Dermis lymphatic vessel endothelial cell (primary cell): ENCODE results near the gene MR1. TPM values are rescaled to one million over a fixed set of nuclear protein-coding genes. Genes with fewer than 3 reads are reported as not detected.

Experiments used
- total RNA-seq: library from RNA; depleted of rRNA; stranded (reverse); fragments of >200 nt; gene quantifications from 2 replicates; pipeline ENCODE4 v1.2.1, GENCODE V29; 2014

The MR1 gene
- 1.1 and 1.6 TPM in 2 replicates for total RNA-seq

DNA sequence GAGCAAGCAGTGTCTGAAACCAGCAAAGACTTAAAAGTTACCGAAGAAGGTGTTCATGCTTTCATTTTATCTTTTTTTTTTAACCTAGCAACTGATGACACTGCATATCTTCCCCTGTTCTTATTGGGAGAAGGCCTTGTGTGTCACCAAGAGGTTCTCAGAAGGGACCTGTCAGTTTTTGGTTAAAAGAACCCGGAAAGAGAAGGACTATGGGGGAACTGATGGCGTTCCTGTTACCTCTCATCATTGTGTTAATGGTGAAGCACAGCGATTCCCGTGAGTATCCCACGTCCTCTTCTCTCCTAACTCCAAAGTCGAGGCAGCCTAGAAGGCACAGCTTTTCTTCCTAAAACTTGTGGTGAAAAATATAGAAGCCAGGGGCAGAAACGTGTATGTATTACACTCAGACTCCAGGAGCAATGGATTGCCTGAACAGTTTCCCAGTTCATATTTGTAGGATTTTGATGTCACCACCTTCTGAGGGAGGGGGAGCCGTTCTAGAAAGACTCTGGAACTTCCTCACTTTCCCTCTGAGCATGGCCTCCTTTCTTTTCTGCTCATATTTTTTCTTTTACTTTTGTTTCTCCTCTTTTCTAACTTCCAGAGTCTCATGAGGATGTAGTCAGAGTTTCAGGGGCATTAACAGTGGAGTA is at the start of gene MR1:
TSS of gene MR1 (plus strand) at position 185 of the 653 bp plus-strand sequence. CDS start at position 210, 25 bp downstream.

DNA sequence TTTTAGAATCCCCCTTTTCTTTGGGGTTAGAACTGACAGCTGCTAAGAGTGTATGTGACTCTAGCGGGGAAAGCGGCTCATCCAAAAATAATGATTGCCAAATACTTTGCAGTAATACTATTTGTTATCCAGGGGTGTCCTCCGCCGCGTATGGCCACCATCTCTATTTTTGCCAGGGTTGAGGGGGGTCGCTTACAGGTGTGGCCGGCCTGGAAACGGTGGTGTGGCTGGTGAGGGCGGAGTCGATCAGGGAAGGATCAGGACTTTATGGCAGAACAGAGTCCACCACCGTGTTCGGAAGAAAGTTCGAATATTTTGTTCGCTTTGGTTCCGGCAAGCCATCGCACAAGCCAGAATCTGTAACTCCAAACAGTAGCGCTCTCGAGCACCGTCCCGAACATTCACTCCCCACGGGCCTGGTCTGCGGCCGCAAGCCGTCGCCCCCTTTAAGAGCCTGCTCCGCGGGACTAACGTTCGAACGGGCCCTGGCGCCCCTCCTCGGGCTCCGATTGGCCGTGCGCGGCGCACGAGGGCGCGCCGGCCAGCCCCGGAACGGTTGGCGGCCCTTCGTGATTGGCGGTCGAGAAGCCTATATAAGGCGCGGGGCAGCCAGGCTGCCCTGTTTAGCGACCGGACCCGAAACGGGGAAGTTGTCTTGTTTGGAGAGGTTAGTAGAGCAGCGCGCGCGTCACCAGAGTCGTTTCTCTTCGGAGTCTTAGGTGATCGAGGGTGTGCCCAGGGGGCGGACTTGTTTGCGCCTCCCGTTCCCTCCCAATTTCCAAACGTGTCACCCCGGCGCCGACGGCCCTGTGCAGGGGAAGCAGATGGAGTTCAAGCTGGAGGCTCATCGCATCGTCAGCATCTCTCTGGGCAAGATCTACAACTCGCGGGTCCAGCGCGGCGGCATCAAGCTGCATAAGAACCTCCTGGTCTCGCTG is 54.6 kb downstream of the MR1 start, which contains the start of gene IER5:
TSS of gene IER5 (plus strand) at position 622 of the 938 bp plus-strand sequence. CDS start at position 825, 203 bp downstream.

Other genes with a start within 250 kb of the MR1 start
- 2.7 and 5.1 TPM in 2 replicates for gene KIAA1614, start 121.1 kb upstream of the MR1 start, total RNA-seq
- gene STX6, start 11.1 kb upstream of the MR1 start, total RNA-seq, result 30.5 and 50.4 TPM in 2 replicates
- 19.8 and 28.5 TPM in 2 replicates for gene IER5, start 54.7 kb downstream of the MR1 start, total RNA-seq